ENCODE measurements around the gene CLIP1. TPM values are rescaled to one million over a fixed set of nuclear protein-coding genes. Genes with fewer than 3 reads are reported as not detected.

The CLIP1 gene
- total and polyA plus RNA-seq, 2 of the 13 experiments (the other 11 are each of a cell fraction or from before 2014, with no cell fraction given) = 28.9 to 43.7 TPM

GRCh38 chr12:122309564-122310121 is 112.8 kb downstream of the CLIP1 start:
- no peak overlapping the region for H3K27ac ChIP-seq (ENCODE audit: extremely low read length, insufficient read depth, low read length)
- H3K27me3 ChIP-seq (ENCODE audit: control insufficient read depth in 1 of 2, insufficient read depth in 2 of 2, low read length in 2 of 2) = no peaks in the 10 kb centered on the region
- intact Hi-C loops (cut with micrococcal nuclease; ENCODE audit: unreplicated experiment) (no loop called here), in situ Hi-C loops (cut with HindIII; ENCODE audit: extremely low pct_ligation_motif_present, low pct_unique_long_range_greater_than_20kb) (no loop called here)
- no peak overlapping the region for H3K4me3 ChIP-seq (replicated peaks in 1 of 3; ENCODE audit: insufficient read depth in 1 of 3, low read depth in 2 of 3, low read length in 3 of 3)
- DNase-seq (ENCODE audit: low spot score) = no peak
- H2AFZ ChIP-seq (ENCODE audit: low read length) = no peak overlapping the region
- peaks cover 4 to 37% of the 10 kb centered on the region in 2 experiments; a peak in 4 of 5 replicates for H3K36me3 ChIP-seq (replicated peaks in 1 of 2; ENCODE audit: control insufficient read depth in 1 of 2, insufficient read depth in 2 of 2, low read length in 2 of 2)
- POLR2A ChIA-PET = no interaction called here
- no peaks in the 10 kb centered on the region for H3K9me3 ChIP-seq (ENCODE audit: low read length)
- no peaks in the 10 kb centered on the region for H4K20me1 ChIP-seq (ENCODE audit: insufficient read depth, low read length)
- peaks cover 6% of the 10 kb centered on the region; the same call in 1 of the 2 replicates for H3K4me1 ChIP-seq (ENCODE audit: insufficient read depth, low read length)
- no peak overlapping the region for H3K4me2 ChIP-seq (ENCODE audit: low read depth, low read length)
- 96% methylated on average over 8 of the region's 8 CpGs for WGBS (ENCODE audit: low lambda C conversion rate)
- BruUV-seq (replicated peaks) = no TSS peak
- TF ChIP-seq GATA4 (IDR thresholded peaks at IDR 0.05; ENCODE audit: borderline replicate concordance, low read depth) (no peak), ZFP36L1 (CRISPR knock-in tag; IDR thresholded peaks at IDR 0.05) (no peak), ZBTB21 (CRISPR knock-in tag; IDR thresholded peaks at IDR 0.05) (no peak), ZMYM3 (CRISPR knock-in tag; IDR thresholded peaks at IDR 0.05) (no peak), AGO1 (IDR thresholded peaks at IDR 0.05; ENCODE audit: low read depth, low read length, poor library complexity, severe bottlenecking) (no peak), ZNF367 (CRISPR knock-in tag; IDR thresholded peaks at IDR 0.05; ENCODE audit: borderline replicate concordance) (no peak), ZKSCAN8 (CRISPR knock-in tag; IDR thresholded peaks at IDR 0.05; ENCODE audit: borderline replicate concordance) (no peak), TCF7 (IDR thresholded peaks at IDR 0.05; ENCODE audit: low read depth) (no peak), ZNF354B (CRISPR knock-in tag; IDR thresholded peaks at IDR 0.05) (no peak), ZSCAN30 (CRISPR knock-in tag; IDR thresholded peaks at IDR 0.05) (no peak), GATAD2A (CRISPR knock-in tag; IDR thresholded peaks at IDR 0.05) (no peak), CENPT (CRISPR knock-in tag; IDR thresholded peaks at IDR 0.05; ENCODE audit: low read depth) (no peak), ZSCAN5A (CRISPR knock-in tag; IDR thresholded peaks at IDR 0.05; ENCODE audit: borderline replicate concordance) (no peak), NKX3-1 (CRISPR knock-in tag; IDR thresholded peaks at IDR 0.05) (no peak), PHF8 (CRISPR knock-in tag; IDR thresholded peaks at IDR 0.05) (no peak), PREB (CRISPR knock-in tag; IDR thresholded peaks at IDR 0.05) (no peak), ZNF577 (CRISPR knock-in tag; IDR thresholded peaks at IDR 0.05; ENCODE audit: borderline replicate concordance, low read depth) (no peak)
- H3K79me2 ChIP-seq (ENCODE audit: insufficient read depth, low read length) = no peaks in the 10 kb centered on the region
- CTCF ChIA-PET (ENCODE audit: low intra/inter-chr PET ratio, low total read pairs) = no interaction called here
- no peak for ATAC-seq
- H3K9ac ChIP-seq (ENCODE audit: insufficient read depth, low read depth, low read length) = no peak overlapping the region
- no peak for FAIRE-seq
